PC-9 (cell line): ENCODE data around the gene COL4A3.

Experiments
- EZH2 ChIP-seq: fragments of 200-600 bp; sonication (generic); IDR thresholded peaks from 2 replicates; pipeline ENCODE4 v1.8.0; 2017; ENCODE audit warnings: antibody characterized with exemption, low read depth
- TF ChIP-seq, protein P1 (sequence below): fragments of 200-600 bp; sonication (generic); conservative IDR thresholded peaks from 2 replicates; pipeline ENCODE4 v1.6.1; 2017; ENCODE audit warnings: mixed run types, antibody characterized with exemption, mild to moderate bottlenecking, moderate library complexity

DNA sequence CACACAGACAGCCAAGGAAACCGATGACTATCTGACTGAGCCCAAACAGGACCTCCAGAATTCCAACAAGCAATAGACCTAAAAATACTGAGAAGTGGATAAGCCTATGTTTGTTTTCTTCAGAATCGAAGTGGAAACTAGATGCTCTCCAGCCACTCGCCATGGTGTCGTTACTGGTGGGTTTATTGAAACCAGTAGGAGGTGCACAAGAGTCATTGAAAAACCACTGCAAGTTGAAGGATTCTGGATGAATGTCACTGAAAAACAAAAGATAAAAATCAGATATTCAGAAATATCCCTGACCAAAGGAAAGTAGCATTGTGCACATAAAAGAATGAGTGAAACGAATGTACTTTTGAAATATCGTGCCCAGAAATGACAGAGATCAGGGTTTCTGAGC, 199.3 kb downstream of the COL4A3 start:
- TF ChIP-seq EZH2, result no peak
- TF ChIP-seq, protein P1, sequence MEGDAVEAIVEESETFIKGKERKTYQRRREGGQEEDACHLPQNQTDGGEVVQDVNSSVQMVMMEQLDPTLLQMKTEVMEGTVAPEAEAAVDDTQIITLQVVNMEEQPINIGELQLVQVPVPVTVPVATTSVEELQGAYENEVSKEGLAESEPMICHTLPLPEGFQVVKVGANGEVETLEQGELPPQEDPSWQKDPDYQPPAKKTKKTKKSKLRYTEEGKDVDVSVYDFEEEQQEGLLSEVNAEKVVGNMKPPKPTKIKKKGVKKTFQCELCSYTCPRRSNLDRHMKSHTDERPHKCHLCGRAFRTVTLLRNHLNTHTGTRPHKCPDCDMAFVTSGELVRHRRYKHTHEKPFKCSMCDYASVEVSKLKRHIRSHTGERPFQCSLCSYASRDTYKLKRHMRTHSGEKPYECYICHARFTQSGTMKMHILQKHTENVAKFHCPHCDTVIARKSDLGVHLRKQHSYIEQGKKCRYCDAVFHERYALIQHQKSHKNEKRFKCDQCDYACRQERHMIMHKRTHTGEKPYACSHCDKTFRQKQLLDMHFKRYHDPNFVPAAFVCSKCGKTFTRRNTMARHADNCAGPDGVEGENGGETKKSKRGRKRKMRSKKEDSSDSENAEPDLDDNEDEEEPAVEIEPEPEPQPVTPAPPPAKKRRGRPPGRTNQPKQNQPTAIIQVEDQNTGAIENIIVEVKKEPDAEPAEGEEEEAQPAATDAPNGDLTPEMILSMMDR, result no peak; the same call in 1 of the 2 replicates
